Stimulated activated CD4-positive, alpha-beta T cell treated with anti-CD3 and anti-CD28 coated beads, TNF-alpha, amount 100 ng/mL, for 24 hours (primary cell): ENCODE data around the gene ZNF154.
"Not testable (repeated sequence)": the region's sequence is repeated elsewhere in the genome, so short reads cannot be mapped to it uniquely, and the experiment has no call there.

Source experiments
- DNase-seq, 3 experiments: peaks; one replicate each; pipeline ENCODE4 v3.0.0-alpha.2; 2020; ENCODE audit warnings: low read depth in 3 of 3

ZNF154 gene

DNA sequence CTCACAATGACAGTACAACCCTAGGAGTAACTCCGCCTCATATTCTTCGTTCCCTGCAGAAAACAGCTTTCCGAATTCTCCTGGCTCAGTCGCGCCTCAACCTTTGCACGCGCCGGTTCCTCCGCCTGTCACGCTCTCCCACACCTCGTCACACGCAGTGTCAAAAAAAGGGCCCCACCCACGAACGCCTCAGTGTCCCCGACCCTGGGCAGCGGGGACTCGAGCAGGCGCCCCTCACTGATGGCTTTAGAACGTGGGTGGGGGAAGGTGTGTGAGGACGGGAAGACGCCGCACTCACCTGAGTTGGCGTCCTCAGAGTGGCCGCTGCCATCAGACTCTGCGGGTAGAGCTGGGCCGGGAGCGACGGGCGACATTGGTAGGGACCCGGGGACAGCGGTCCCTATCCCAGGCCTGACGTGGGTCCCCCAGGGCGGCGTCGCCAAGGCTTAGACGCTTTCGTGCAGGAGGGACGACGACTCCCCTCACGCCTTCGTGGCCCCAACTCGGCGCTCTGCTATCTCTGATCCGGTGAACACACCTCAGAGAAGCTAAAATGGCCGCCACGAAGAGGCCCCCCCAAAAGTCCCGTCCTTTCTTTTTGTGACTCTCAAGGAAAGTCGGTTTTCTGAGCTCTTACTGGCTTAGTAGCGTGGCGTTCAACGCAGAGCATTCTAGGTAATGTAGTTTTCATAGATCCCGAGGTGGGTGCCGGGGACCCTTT is at the start of gene ZNF154:
ZNF154 (minus strand) TSS at position 564 of the 721 bp plus-strand sequence; CDS start at position 331, 233 bp downstream.
- peak in 1 of 3 experiments; percentile 7 for DNase-seq

DNA sequence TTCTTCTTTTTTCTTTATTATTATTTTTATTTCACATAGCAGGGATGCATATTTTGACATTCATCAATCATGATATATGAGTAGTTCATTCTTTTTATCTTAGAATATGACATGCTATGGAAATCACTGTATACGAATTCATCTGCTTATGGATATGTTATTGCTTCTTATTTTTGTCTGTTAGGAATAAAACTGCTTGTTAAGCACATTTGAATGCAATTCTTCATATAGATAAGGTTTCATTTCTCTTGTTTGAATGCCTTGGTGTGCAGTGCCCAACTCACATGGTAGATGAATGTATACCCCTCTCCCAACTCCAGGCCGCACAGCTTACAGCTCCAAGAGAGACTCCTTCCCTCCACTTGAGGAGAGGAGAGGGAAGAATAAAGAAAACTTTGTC is 48.9 kb upstream of the ZNF154 start:
- no peak for DNase-seq

DNA sequence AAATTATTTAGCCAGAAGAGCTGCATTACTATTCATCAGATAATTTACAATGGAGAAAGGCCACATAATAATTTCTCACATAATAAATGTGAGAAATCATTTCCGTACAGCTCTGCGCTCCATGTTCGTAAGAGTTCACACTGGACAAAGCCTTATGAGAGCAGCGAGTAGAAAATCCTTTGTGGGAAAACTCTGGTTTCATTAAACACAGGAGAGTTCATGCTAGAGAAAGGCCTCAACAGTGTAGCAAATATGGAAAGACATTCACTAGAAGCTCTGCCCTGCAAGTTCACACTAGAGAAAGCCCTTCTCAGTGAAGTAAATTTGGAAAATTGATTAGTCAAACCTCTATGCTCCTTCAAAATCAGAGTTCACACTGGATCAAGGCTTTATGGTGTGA is 46.0 kb upstream of the ZNF154 start:
- no peak for DNase-seq

DNA sequence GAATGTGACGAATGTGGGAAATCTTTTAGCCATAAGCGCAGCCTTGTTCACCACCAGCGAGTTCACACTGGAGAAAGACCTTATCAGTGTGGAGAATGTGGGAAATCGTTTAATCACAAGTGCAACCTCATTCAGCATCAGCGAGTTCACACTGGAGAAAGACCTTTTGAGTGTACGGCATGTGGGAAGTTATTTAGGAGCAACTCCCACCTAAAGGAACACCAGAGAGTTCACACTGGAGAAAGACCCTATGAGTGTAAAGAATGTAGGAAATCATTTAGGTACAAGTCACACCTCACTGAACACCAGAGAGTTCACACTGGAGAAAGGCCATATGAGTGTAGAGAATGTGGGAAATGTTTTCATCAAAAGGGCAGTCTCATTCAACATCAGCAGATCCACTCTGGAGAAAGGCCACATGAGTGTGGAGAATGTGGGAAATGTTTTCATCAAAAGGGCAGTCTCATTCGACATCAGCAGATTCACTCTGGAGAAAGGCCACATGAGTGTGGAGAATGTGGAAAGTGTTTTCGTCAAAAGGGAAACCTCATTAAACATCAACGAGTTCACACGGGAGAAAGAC is 45.2 kb upstream of the ZNF154 start:
- no peak for DNase-seq

DNA sequence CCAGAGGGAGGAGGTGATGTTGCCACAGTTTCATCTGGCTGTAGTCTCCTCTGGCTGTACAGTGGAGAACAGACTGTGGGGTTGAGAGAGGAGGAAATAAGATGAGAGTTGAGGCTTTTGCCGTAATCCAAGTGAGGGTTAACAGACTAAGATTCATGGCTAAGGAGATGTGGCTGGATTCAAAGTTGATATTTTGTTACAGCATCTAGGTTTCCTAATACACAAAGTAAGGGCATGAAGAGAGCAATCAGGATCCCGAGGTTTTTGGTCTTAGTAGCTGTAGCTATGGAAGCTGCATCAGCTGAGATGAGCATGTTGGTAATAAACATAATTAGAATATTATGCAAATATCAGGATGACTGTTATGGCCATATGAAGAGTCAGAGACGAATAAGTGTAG is 39.0 kb upstream of the ZNF154 start:
- DNase-seq, result no peak

DNA sequence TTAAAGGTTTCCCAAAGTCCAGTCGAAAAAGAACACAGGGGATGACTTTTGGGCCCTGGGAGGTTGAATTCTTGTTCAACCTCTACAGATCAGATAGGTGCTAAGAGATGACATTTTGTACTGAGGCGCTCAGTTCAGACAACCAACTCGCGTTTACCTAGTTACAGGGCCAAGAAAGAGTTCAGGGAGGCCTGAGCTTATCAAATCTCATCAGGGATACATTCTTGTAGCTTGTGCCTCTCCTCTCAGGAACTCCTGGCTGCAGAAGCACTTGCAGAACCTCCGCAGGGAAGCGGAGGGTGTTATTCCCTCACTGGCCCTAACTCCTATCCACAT is 38.4 kb upstream of the ZNF154 start:
- no peak for DNase-seq

DNA sequence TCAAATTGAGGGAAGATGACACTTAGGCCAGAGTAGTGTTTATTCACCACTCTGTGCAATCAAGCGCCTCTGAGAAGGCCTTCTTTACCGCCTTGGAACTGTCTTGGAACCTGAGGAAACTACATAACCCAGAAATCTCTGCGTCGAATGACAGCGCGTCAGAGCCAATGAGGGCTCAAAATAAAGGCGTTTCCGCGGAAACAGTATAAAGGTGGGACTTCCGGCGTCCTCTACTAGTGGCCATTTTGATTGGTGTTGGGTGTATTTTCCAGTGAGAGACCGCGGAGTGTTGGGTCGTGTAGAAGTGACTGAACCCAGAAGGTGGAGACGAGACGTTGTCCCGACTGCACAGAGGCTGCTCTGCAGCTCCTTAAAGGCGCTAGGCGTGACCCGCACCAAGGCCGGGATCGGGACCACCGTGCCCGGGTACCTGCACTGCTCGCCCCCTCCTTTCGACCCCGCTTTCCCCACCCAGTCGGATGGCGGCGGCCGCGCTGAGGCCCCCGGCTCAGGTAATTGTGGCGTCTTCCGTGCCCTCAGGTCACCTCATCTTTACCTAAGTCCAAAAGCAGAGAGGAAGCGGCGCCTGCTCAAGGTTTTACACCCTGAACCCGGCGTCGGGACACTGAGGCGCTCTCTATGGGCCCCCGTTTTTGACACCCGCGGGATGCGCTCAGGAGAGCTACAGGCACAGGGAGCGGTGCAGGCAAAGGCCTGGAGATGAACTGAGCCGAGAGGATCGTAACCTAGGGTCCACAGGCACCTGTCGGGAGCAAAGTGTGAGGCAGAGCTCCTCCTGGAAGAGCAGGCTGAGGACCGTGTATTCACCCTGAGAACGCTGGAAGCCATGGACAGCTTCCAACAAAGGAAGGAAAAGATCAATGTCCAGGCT is 37.8 kb upstream of the ZNF154 start, which contains the start of gene ZNF776:
ZNF776 (plus strand) TSS at position 236 of the 892 bp plus-strand sequence; CDS start at position 480, 244 bp downstream.
- peak; percentile 61 to 82 (median 74) for DNase-seq

DNA sequence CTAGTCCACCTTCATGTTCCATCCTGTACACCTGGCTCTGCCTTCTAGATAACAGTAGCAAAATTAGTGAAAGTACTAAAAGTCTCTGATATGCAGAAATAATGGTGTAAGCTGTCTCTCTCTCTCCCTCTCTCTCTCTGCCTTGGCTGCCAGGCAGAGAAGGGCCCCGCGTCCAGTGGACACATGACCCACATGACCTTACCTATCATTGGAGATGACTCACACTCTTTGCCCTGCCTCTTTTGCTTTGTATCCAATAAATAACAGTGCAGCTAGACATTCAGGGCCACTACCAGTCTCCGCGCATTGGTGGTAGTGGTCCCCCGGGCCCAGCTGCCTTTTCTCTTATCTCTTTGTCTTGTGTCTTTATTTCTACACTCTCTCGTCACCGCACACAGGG is 29.8 kb upstream of the ZNF154 start:
- DNase-seq, result not testable (repeated sequence)

DNA sequence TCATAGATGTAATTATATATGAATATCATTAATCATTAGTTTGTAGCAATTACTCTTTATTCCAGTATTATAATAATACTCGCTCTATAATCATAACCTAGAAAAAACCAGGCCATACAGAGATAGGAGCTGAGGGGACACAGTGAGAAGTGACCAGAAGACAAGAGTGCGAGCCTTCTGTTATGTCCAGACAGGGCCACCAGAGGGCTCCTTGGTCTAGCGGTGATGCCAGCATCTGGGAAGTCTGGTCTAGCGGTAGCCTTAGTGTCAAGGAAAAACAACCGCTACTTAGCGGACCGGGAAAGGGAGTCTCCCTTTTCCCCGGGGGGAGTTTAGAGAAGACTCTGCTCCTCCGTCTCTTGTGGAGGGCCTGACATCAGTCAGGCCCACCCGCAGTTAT is 29.3 kb upstream of the ZNF154 start:
- DNase-seq, result peak in 1 of 3 experiments; percentile 34

DNA sequence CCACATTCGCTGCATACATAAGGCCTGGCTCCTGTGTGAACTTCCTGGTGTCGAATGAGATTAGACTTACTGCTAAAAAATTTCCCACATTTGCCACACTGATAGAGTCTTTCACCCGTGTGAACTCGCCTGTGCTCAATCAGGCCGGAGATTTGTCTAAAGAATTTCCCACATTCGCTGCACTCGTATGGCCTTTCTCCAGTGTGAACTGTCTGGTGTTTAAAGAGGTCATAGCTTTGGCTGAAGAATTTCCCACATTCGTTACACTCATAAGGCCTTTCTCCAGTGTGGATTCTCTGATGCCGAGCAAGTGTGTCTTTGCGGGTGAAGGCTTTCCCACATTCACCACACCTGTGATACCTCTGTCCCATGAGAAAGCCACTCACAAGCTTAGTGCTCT is 11.9 kb upstream of the ZNF154 start:
- DNase-seq, result no peak

DNA sequence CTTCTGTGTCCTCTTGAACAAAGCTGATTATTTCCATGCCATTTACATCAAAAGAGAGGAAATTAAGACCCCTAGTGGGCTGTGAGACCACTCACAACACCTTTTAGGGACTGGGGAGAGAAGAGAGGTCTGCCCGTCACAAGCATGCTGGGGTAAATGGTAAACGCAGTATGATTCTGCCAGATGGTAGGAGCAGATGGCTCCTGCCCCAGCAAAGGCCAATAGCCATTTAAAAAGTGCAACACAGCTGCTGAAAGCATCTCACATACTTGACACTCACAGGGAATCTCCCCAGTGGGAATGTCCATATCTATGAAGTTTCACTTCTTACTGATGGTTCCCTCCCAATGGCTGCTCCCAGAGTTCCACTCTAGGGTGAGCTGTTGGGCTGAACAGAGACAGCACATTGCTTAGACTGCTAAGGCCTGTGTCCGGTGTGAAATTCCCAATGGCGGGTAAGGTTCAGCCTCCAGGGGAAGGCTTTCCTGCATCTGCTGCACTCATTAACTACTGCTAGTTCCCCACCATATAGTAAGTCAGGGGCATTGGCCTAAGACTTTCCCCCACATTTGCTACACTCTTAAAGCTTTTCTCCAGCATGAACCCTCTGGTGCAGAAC is 11.0 kb upstream of the ZNF154 start:
- no peak for DNase-seq

DNA sequence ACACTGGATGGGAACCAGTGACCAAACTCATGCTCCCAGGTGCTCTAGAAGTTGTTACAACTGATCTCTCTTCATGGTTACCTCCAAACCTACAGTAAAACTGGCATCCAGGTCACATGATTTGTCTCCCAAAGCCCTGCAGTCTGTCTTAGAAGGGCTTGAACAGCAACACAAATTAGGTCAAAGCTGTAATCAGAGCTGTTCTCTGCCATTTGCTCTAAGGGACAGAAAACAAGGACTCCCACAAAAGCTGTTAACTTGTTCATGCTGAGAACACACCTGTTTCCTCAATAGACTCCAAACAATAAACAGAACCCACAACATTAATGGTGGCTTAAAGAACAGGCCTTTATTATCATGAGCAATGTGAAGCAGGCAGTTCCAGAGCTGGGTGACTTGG is 10.4 kb upstream of the ZNF154 start:
- no peak for DNase-seq

DNA sequence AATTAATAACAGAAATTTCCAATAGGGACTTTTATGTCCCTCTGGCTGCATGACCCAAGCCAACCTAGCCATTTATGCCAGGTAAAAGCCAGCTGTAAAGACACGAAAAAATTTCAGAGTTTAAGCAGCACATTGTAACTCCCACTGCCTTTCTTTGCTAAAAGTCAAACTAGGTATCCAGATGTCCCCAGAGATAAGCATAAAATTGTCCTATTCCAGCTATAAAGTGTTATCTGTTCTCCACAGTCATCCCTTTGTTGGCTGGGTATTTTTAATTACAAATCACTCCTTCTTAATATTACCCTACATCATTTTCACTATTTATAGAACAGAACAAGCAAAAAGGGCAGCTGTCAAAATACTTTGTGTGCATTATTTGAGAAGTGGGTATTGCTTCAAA is 3.2 kb upstream of the ZNF154 start:
- DNase-seq, result no peak

DNA sequence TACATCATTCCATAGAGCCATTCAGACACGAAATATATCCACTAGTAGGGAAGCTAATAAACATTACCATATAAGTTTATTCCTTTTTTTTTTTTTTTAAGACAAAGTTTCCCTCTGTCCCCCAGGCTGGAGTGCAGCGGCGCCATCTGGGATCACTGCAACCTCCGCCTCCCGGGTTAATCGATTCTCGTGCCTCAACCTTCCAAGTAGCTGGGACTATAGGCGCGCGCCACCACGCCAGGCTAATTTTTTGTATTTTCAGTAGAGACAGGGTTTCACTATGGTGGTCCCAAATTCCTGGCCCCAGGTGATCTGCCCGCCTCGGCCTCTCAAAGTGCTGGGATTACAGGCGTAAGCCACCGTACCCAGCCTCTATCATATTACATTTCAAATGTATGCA is 612 bp upstream of the ZNF154 start:
- DNase-seq, result no peak

DNA sequence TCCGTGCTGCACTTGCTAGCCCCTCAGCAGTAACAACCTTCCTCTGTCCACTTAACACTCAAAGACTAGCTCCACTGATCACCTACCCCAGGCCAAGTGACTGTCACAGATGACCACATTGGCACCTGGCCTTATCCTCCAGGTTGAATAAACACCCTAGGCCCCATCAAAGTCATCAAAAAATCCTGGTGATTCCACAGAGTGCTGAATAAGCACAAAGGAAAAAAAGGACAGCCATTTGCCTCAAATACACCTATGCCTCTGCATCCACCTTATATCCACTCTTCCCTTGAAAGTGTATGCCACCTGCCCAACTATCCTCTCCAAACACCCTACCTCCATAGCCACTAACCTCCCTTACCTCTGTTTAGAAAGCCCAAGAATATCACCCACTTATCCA is 2.7 kb downstream of the ZNF154 start:
- DNase-seq, result no peak

DNA sequence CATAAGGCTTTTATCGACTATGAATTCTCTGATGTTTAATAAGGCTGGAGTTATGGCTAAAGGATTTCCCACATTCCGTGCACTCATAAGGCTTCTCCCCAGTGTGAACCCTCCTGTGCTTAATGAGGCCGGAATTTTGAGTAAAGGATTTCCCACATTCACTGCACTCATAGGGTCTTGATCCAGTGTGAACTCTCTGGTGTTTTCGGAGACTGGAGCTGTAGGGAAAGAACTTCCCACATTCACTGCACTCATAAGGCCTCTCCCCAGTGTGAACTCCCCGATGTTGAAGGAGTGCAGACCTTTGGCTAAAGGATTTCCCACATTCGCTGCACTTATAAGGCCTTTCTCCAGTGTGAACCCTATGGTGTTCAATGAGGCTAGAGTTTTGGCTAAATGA is 7.4 kb downstream of the ZNF154 start:
- no peak for DNase-seq

DNA sequence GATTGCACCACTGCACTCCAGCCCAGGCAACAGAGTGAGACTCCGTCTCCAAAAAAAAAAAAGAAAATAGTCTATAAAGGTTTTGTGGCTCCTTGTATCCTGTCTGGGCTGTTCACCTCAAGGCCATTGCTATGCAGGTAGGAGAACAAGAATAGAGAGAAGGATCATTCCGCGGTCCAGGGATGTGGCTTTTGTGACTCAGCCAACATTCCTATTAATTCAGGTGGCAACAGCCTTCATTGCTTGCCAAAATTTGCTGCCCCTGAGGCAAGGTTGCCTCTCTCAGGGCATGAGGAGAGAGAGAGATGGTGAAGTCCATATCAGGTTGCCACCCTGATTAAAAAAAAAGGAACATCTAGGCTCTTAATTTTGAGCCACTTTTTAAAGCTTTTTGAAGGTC is 19.3 kb downstream of the ZNF154 start:
- no peak for DNase-seq

DNA sequence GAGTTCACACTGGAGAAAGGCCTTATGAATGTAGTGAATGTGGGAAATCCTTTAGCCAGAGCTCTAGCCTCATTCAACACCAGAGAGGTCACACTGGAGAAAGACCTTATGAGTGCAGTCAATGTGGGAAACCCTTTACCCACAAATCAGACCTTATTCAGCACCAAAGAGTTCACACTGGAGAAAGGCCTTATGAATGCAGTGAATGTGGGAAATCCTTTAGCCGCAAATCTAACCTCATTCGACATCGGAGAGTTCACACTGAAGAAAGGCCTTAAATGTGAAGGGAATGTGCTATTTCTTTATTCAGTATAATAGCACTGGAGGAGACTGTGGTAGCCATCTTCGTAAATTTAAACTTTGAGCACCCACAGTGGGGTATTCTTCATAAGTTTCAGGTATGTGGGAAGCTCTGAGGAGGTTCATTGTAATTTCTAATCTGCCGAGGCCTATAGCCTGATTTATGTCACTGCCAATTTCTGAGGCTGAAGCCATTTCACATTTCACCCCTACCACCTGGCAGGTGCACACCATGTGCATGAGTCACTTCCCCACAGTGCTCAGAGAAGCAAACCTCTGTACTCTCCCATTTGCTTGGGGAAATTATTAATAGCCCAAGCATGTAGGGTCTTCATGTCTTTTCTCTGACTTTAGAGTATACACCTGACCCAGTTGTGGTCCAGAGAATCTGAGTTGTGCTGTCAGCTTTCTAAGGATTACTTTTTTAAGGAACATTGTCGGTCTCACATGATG is 20.8 kb downstream of the ZNF154 start:
- DNase-seq, result no peak

DNA sequence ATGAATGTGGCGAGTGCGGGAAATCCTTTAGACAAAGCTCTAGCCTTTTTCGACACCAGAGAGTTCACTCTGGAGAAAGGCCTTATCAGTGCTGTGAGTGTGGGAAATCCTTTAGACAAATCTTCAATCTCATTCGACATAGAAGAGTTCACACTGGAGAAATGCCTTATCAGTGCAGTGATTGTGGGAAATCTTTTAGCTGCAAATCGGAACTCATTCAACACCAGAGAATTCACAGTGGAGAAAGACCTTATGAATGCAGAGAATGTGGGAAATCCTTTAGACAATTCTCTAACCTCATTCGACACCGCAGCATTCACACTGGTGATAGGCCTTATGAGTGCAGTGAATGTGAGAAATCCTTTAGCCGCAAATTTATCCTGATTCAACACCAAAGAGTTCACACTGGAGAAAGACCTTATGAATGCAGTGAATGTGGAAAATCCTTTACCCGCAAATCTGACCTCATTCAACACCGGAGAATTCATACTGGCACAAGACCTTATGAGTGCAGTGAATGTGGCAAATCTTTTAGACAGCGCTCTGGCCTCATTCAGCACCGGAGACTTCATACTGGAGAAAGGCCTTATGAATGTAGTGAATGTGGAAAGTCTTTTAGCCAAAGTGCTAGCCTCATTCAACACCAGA is 21.5 kb downstream of the ZNF154 start:
- no peak for DNase-seq

DNA sequence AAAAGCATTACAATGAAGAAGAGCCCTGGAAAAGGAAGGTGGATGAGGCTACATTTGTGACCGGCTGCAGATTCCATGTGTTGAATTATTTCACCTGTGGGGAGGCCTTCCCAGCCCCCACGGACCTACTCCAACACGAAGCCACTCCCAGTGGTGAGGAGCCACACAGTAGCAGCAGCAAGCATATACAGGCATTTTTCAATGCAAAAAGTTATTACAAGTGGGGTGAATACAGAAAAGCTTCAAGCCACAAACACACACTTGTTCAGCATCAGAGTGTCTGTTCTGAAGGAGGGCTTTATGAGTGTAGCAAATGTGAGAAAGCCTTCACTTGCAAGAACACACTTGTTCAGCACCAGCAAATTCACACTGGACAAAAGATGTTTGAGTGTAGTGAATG is 22.3 kb downstream of the ZNF154 start:
- DNase-seq, result no peak

DNA sequence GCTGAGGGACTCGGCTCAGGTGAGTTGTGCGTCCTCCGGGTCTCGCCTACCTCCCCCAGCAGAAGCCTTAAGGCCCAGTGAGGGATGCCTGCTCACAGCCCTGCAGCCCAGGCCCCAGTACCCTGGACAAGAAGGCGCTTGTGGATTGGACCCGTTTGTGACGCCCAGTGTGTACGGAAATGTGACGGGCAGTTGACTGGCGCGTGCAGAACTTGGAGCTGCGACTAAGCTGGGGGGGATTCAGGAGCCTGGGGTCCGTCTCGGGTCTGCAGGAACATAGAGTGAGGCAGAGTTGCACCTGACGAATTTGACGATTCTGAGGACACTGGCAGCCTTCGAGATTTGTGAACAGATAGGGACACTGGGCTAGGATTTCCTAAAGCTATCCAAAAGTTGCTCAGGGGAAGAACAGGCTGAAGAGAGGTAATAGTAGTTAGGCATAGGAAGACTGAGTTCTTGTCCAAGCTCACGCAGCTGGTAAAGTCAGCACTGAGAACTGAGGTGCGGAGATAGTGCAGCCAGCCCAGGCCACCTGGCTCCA is 26.7 kb downstream of the ZNF154 start:
- DNase-seq, result no peak
